BE2C (cell line): ENCODE results near the gene CLDND2.

ENCODE experiments used
- DNase-seq: peaks from one replicate; pipeline ENCODE4 v3.0.0-alpha.2; 2020
- H3K27me3 ChIP-seq: fragments of 250-450 bp; sonication (Bioruptor Pico); 2 replicates; pipeline ENCODE4 v1.5.1; 2020; ENCODE audit warnings: mild to moderate bottlenecking
- H3K36me3 ChIP-seq: fragments of 250-450 bp; sonication (Bioruptor Pico); 2 replicates; pipeline ENCODE4 v1.5.1; 2020; ENCODE audit warnings: mild to moderate bottlenecking
- H3K4me1 ChIP-seq: fragments of 250-450 bp; sonication (Bioruptor Pico); 2 replicates; pipeline ENCODE4 v1.5.1; 2020
- H3K4me3 ChIP-seq: 2 replicates; pipeline ENCODE4 v1.5.1; 2011; ENCODE audit warnings: low read depth, low read length
- H3K9me3 ChIP-seq: fragments of 250-450 bp; sonication (Bioruptor Pico); 2 replicates; pipeline ENCODE4 v1.5.1; 2020
- TF ChIP-seq, protein P1 (sequence below): IDR thresholded peaks from 2 replicates; pipeline ENCODE4 v1.5.1; 2012; ENCODE audit warnings: mild to moderate bottlenecking, low read depth, low read length

The CLDND2 gene

DNA sequence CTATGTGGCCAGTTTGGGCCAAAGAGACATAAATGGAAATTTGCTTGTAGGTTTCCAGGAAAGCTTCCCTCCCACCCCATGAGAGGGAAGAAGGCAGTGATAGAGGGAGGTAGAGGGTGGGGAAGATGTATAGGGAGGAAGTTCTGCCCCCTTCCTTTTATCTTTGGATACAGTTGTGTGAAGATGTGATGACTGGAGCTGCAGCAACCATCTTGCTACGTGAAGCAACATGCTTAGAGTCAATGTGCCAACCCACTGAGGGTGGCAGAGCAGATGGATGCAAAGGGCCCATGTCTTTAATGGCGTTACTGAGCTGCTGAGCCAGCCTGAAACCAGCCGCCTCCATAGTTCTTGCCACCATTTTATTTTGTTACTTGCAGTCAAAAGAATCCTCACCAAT is 37.6 kb downstream of the CLDND2 start:
- TF ChIP-seq, protein P1, sequence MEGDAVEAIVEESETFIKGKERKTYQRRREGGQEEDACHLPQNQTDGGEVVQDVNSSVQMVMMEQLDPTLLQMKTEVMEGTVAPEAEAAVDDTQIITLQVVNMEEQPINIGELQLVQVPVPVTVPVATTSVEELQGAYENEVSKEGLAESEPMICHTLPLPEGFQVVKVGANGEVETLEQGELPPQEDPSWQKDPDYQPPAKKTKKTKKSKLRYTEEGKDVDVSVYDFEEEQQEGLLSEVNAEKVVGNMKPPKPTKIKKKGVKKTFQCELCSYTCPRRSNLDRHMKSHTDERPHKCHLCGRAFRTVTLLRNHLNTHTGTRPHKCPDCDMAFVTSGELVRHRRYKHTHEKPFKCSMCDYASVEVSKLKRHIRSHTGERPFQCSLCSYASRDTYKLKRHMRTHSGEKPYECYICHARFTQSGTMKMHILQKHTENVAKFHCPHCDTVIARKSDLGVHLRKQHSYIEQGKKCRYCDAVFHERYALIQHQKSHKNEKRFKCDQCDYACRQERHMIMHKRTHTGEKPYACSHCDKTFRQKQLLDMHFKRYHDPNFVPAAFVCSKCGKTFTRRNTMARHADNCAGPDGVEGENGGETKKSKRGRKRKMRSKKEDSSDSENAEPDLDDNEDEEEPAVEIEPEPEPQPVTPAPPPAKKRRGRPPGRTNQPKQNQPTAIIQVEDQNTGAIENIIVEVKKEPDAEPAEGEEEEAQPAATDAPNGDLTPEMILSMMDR, result no peak
- Histone ChIP-seq H3K4me3 (no peak overlapping the region), H3K36me3 (no peaks in the 10 kb centered on the region), H3K9me3 (no peaks in the 10 kb centered on the region; the same call in 1 of the 2 replicates), H3K4me1 (no peaks in the 10 kb centered on the region), H3K27me3 (no peaks in the 10 kb centered on the region)
- DNase-seq, result no peak

GRCh38 chr19:51330366-51330765 is 38.4 kb downstream of the CLDND2 start:
- H3K36me3 ChIP-seq, result no peaks in the 10 kb centered on the region
- TF ChIP-seq, protein P1, result no peak
- no peaks in the 10 kb centered on the region; the same call in 1 of the 2 replicates for H3K9me3 ChIP-seq
- H3K4me3 ChIP-seq, result no peak overlapping the region
- H3K27me3 ChIP-seq, result no peaks in the 10 kb centered on the region
- DNase-seq, result no peak
- H3K4me1 ChIP-seq, result no peaks in the 10 kb centered on the region

GRCh38 chr19:51329411-51329810 is 39.4 kb downstream of the CLDND2 start:
- H3K27me3 ChIP-seq, result no peaks in the 10 kb centered on the region
- TF ChIP-seq, protein P1, result no peak
- no peak for DNase-seq
- no peak overlapping the region for H3K4me3 ChIP-seq
- no peaks in the 10 kb centered on the region for H3K36me3 ChIP-seq
- no peaks in the 10 kb centered on the region for H3K4me1 ChIP-seq
- H3K9me3 ChIP-seq, result no peaks in the 10 kb centered on the region; the same call in 1 of the 2 replicates

DNA sequence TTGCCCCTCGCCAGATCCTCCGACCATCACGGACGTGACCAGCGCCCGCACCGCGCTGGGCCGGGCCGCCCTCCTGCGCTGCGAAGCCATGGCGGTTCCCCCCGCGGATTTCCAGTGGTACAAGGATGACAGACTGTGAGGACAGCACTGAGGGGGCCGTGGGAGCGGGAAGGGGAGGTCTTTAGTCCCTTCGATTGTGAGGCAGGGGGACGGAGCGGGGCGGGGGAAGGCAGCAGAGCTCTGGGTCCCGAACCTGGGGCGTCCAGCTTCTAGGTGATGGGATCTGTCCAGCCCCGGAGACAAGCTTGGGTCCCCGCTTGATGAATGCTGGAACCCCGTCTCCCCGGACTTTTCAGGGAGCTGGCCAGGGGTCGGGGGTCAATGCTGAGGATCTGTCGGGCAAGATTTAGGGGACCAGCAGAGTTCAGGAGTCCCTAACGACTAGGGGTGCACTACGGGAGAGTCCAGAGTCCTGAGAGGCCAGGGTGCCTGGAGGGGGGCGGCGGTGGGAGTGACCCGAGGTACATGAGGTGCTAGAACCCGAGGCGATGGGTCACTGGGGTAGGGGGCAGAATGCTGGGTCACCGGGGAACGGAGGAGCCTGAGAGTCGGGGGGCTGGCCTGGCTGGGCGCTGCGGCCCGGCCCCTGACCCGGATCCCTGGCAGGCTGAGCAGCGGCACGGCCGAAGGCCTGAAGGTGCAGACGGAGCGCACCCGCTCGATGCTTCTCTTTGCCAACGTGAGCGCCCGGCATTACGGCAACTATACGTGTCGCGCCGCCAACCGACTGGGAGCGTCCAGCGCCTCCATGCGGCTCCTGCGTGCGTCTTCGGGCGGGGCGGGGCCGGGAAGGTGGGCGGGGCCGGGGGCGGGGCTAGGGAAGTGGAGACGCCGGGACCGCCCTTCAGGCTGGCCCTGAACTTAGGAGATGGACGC is 41.5 kb downstream of the CLDND2 start:
- Histone ChIP-seq H3K4me1 (no peaks in the 10 kb centered on the region; the same call in 1 of the 2 replicates), H3K27me3 (no peaks in the 10 kb centered on the region), H3K4me3 (no peak overlapping the region), H3K9me3 (no peaks in the 10 kb centered on the region; the same call in 1 of the 2 replicates), H3K36me3 (no peaks in the 10 kb centered on the region)
- TF ChIP-seq, protein P1, result no peak
- DNase-seq, result no peak

GRCh38 chr19:51326216-51327065 is 42.4 kb downstream of the CLDND2 start:
- Histone ChIP-seq H3K4me1 (no peaks in the 10 kb centered on the region; the same call in 1 of the 2 replicates), H3K27me3 (no peaks in the 10 kb centered on the region), H3K36me3 (no peaks in the 10 kb centered on the region), H3K4me3 (no peak overlapping the region), H3K9me3 (no peaks in the 10 kb centered on the region; the same call in 1 of the 2 replicates)
- TF ChIP-seq, protein P1, result no peak
- DNase-seq, result no peak
